Measurements from ENCODE around the gene TFCP2L1.
"Not testable (repeated sequence)": the region's sequence is repeated elsewhere in the genome, so short reads cannot be mapped to it uniquely, and the experiment has no call there.

TFCP2L1 gene

DNA sequence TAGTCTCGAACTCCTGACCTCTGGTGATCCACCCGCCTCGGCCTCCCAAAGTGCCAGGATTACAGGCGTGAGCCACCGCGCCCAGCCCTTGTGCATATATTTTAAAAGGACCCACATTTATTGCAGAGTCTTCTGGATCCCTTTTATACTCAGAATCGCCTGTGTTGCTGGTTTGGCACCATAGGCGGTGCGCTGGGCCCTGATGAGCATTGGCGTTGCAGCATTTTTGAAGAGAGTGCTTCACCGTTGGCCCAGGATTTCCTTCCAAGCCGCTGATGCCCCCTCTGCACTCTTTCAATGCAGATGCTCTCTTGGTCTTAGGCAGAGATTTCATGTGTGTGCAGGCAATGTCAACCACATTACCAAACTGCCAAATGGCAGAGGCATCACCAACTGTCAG, 13.5 kb upstream of the TFCP2L1 start:
- Histone ChIP-seq H3K4me2 (ENCODE audit: low read depth, low read length, poor library complexity, severe bottlenecking) (no peak overlapping the region), H3K9me3 (ENCODE audit: insufficient read depth, low read length) (no peaks in the 10 kb centered on the region), H3K9ac (ENCODE audit: low read length) (no peak overlapping the region), H3F3A (ENCODE audit: insufficient read depth) (no peaks in the 10 kb centered on the region), H2AFZ (ENCODE audit: low read depth, low read length, severe bottlenecking) (no peak overlapping the region), H3K36me3 (ENCODE audit: low read length) (no peaks in the 10 kb centered on the region), H3K9me2 (replicated peaks; ENCODE audit: insufficient read depth, low read length) (no peaks in the 10 kb centered on the region), H4K20me1 (ENCODE audit: low read depth, low read length) (no peaks in the 10 kb centered on the region), H3K4me3 (ENCODE audit: insufficient read depth, low read length, poor library complexity, severe bottlenecking) (no peak overlapping the region), H3K27ac (ENCODE audit: low read depth, low read length) (no peak overlapping the region), H3K79me2 (ENCODE audit: insufficient read depth, low read length) (no peaks in the 10 kb centered on the region), H3K27me3 (ENCODE audit: low read length) (no peaks in the 10 kb centered on the region)
- TF ChIP-seq, protein P1, sequence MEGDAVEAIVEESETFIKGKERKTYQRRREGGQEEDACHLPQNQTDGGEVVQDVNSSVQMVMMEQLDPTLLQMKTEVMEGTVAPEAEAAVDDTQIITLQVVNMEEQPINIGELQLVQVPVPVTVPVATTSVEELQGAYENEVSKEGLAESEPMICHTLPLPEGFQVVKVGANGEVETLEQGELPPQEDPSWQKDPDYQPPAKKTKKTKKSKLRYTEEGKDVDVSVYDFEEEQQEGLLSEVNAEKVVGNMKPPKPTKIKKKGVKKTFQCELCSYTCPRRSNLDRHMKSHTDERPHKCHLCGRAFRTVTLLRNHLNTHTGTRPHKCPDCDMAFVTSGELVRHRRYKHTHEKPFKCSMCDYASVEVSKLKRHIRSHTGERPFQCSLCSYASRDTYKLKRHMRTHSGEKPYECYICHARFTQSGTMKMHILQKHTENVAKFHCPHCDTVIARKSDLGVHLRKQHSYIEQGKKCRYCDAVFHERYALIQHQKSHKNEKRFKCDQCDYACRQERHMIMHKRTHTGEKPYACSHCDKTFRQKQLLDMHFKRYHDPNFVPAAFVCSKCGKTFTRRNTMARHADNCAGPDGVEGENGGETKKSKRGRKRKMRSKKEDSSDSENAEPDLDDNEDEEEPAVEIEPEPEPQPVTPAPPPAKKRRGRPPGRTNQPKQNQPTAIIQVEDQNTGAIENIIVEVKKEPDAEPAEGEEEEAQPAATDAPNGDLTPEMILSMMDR (IDR thresholded peaks at IDR 0.05; ENCODE audit: insufficient read depth, low read length, poor library complexity, severe bottlenecking): no peak
- no peak for TF ChIP-seq EZH2phosphoT487 (conservative IDR thresholded peaks at IDR 0.05; ENCODE audit: low read length)

DNA sequence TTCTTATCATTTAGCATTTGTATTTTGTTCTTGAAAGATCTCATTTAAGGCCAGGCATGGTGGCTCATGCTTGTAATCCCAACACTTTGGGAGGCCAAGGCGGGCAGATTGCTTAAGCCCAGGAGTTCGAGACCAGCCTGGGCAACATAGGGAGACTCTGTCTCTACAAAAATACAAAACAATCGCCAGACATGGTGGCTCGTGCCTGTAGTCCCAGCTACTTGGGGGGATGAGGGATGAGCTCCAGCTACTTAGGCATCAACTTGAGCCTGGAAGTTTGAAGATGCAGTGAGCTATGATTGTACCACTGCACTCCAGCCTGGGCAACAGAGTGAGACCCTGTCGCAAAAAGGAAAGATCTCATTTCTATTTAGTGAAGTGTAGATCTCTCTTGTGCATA, 12.9 kb upstream of the TFCP2L1 start:
- not testable (repeated sequence) for H3K9me2 ChIP-seq (replicated peaks; ENCODE audit: insufficient read depth, low read length); H3K27ac ChIP-seq (ENCODE audit: low read depth, low read length); H2AFZ ChIP-seq (ENCODE audit: low read depth, low read length, severe bottlenecking); H3K27me3 ChIP-seq (ENCODE audit: low read length); H3K79me2 ChIP-seq (ENCODE audit: insufficient read depth, low read length); H3K4me2 ChIP-seq (ENCODE audit: low read depth, low read length, poor library complexity, severe bottlenecking); H4K20me1 ChIP-seq (ENCODE audit: low read depth, low read length); H3K36me3 ChIP-seq (ENCODE audit: low read length); H3K9me3 ChIP-seq (ENCODE audit: insufficient read depth, low read length); H3K9ac ChIP-seq (ENCODE audit: low read length); H3K4me3 ChIP-seq (ENCODE audit: insufficient read depth, low read length, poor library complexity, severe bottlenecking); H3F3A ChIP-seq (ENCODE audit: insufficient read depth)

DNA sequence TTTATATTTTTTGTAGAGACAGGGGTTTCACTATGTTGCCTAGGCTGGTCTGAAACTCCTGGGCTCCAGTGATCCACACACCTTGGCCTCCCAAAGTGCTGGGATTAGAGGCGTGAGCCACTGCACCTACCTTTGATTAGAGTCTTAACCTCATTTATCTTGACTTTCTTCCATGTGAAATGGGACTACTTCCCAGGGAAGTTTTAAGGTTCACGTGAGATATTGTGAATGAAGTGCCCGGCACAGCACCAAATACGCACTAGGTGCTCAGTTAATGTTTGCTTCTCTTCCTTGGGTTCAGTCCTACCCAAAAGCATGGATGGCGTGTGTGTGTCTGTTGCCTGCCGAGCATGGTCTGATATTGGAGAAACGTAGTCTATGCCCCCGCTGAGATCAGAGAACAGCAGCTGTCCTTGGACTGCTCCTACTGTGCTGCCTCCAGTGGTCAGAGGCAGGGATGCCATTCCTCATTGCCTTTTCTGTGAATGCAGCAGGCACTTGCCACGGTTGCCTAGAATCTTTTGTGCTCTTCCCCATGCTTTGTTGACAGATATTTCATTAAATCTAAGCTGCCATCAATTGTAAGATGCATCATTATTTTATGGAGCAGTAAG, 12.3 kb upstream of the TFCP2L1 start:
- Histone ChIP-seq H3K27me3 (ENCODE audit: low read length) (no peaks in the 10 kb centered on the region), H2AFZ (ENCODE audit: low read depth, low read length, severe bottlenecking) (no peak overlapping the region), H3K4me3 (ENCODE audit: insufficient read depth, low read length, poor library complexity, severe bottlenecking) (no peak overlapping the region), H3K4me2 (ENCODE audit: low read depth, low read length, poor library complexity, severe bottlenecking) (no peak overlapping the region), H4K20me1 (ENCODE audit: low read depth, low read length) (no peaks in the 10 kb centered on the region), H3K79me2 (ENCODE audit: insufficient read depth, low read length) (no peaks in the 10 kb centered on the region), H3K9ac (ENCODE audit: low read length) (no peak overlapping the region), H3F3A (ENCODE audit: insufficient read depth) (no peaks in the 10 kb centered on the region), H3K27ac (ENCODE audit: low read depth, low read length) (no peak overlapping the region), H3K9me3 (ENCODE audit: insufficient read depth, low read length) (no peaks in the 10 kb centered on the region), H3K36me3 (ENCODE audit: low read length) (no peaks in the 10 kb centered on the region), H3K9me2 (replicated peaks; ENCODE audit: insufficient read depth, low read length) (no peaks in the 10 kb centered on the region)
- TF ChIP-seq, protein P1 (IDR thresholded peaks at IDR 0.05; ENCODE audit: insufficient read depth, low read length, poor library complexity, severe bottlenecking): no peak
- TF ChIP-seq EZH2phosphoT487 (conservative IDR thresholded peaks at IDR 0.05; ENCODE audit: low read length): no peak

DNA sequence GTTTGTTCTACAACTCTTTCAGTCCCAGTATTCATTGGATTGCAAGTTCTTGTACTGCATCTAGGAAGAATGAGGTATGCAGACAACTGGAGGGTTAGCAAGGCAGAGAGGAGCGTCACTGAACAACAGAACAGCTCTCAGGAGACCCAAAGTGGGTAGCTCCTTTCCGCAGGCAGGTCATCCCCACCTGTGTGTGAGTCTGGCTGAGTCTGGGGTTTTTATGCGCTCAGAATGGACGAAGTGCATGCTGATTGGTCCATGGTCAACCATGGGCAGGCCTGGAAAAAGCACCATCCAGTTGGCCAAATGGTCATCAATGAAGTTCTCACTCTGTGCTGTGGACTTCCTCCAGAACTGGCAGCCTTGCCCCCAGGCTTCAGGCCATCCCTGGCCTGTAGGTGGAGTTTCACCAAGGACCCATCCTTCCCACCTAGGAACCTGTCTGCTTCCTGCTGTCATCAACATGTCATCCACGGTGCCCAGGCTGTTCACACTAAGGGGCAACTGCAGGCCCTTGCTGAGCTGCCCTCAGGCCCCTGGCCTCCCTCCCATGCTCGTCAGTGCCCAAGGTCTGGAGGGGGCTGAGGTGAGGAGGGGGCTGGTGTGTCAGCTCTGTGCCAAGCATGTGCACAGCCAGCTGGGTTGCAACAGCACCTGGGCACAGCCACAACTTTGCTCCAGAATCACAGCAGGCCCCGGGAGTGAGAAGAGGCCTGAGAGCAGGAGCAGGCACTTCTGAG, 11.1 kb upstream of the TFCP2L1 start:
- Histone ChIP-seq H3K4me2 (ENCODE audit: low read depth, low read length, poor library complexity, severe bottlenecking) (no peak overlapping the region), H3K9ac (ENCODE audit: low read length) (no peak overlapping the region), H3K4me3 (ENCODE audit: insufficient read depth, low read length, poor library complexity, severe bottlenecking) (no peak overlapping the region), H3K9me2 (replicated peaks; ENCODE audit: insufficient read depth, low read length) (no peaks in the 10 kb centered on the region), H3K9me3 (ENCODE audit: insufficient read depth, low read length) (no peaks in the 10 kb centered on the region), H3K79me2 (ENCODE audit: insufficient read depth, low read length) (no peaks in the 10 kb centered on the region), H2AFZ (ENCODE audit: low read depth, low read length, severe bottlenecking) (no peak overlapping the region), H4K20me1 (ENCODE audit: low read depth, low read length) (no peaks in the 10 kb centered on the region), H3K27ac (ENCODE audit: low read depth, low read length) (no peak overlapping the region), H3F3A (ENCODE audit: insufficient read depth) (no peaks in the 10 kb centered on the region), H3K27me3 (ENCODE audit: low read length) (no peaks in the 10 kb centered on the region), H3K36me3 (ENCODE audit: low read length) (no peaks in the 10 kb centered on the region)
- no peak for TF ChIP-seq EZH2phosphoT487 (conservative IDR thresholded peaks at IDR 0.05; ENCODE audit: low read length)
- TF ChIP-seq, protein P1 (IDR thresholded peaks at IDR 0.05; ENCODE audit: insufficient read depth, low read length, poor library complexity, severe bottlenecking): no peak
